ENCODE results near the gene DCP1B. TPM values are rescaled to one million over a fixed set of nuclear protein-coding genes. Genes with fewer than 3 reads are reported as not detected.
A peak's percentile ranks its signal among the peaks of the same experiment; 100 is the strongest.

Gene DCP1B
- total and polyA plus RNA-seq, 12 donors = 12.4 to 47.9 (median 28.5) TPM

GRCh38 chr12:1907652-1908611 lies 96.3 kb downstream of the DCP1B start:
- Histone ChIP-seq H3K36me3 (replicated peaks in 1 of 2) (no peaks in the 10 kb centered on the region), H3K27me3 (no peaks in the 10 kb centered on the region), H3K9me3 (replicated peaks in 1 of 3) (peaks cover 0 to 7% (median 0%) of the 10 kb centered on the region in 3 donors), H3K27ac (no peak overlapping the region), H3K4me3 (peak overlapping the region in 1 of 4 donors; percentile 6), H3K4me1 (replicated peaks in 1 of 2) (peaks cover 5% of the 10 kb centered on the region in 2 donors)
- intact Hi-C loops (cut with DNase I) = no loop called here
- DNase-seq = peak in 3 of 7 donors; percentile 9 to 40 (median 11)
- WGBS, 4 donors = 22 to 41% (median 24%) methylated on average over 51 to 67 of the region's 67 CpGs
- TF ChIP-seq CTCF (IDR thresholded peaks at IDR 0.05) (no peak), POLR2A (IDR thresholded peaks at IDR 0.05) (no peak)

- no peaks in the 10 kb centered on the region for H3K36me3 ChIP-seq (replicated peaks in 1 of 2)
- TF ChIP-seq CTCF (IDR thresholded peaks at IDR 0.05) = no peak
- TF ChIP-seq POLR2A (IDR thresholded peaks at IDR 0.05) = no peak
- H3K27me3 ChIP-seq = no peaks in the 10 kb centered on the region
- peak in 1 of 7 donors; percentile 6 for DNase-seq
- peaks cover 0 to 7% (median 0%) of the 10 kb centered on the region in 3 donors for H3K9me3 ChIP-seq (replicated peaks in 1 of 3)
- WGBS, 4 donors = 46 to 53% (median 50%) methylated on average over 3 of the region's 3 CpGs
- H3K27ac ChIP-seq = no peak overlapping the region
- H3K4me1 ChIP-seq (replicated peaks in 1 of 2) = peaks cover 5% of the 10 kb centered on the region in 2 donors
- H3K4me3 ChIP-seq = no peak overlapping the region
- intact Hi-C loops (cut with DNase I) = no loop called here
Measured at GRCh38 chr12:1906579-1906978, 97.7 kb downstream of the DCP1B start.

- Histone ChIP-seq H3K4me3 (no peak overlapping the region), H3K9me3 (replicated peaks in 1 of 3) (peaks cover 0 to 7% (median 0%) of the 10 kb centered on the region in 3 donors), H3K27ac (no peak overlapping the region), H3K36me3 (replicated peaks in 1 of 2) (no peaks in the 10 kb centered on the region), H3K4me1 (replicated peaks in 1 of 2) (peaks cover 5% of the 10 kb centered on the region in 2 donors), H3K27me3 (no peaks in the 10 kb centered on the region)
- TF ChIP-seq POLR2A (IDR thresholded peaks at IDR 0.05) = no peak
- no peak for DNase-seq
- intact Hi-C loops (cut with DNase I) = no loop called here
Measured at GRCh38 chr12:1904875-1905274, 99.4 kb downstream of the DCP1B start.

GRCh38 chr12:1896964-1897363 lies 107.3 kb downstream of the DCP1B start:
- TF ChIP-seq CTCF (IDR thresholded peaks at IDR 0.05) (no peak), POLR2A (IDR thresholded peaks at IDR 0.05) (no peak)
- peak in 1 of 7 donors; percentile 17 for DNase-seq
- H3K27ac ChIP-seq = no peak overlapping the region
- intact Hi-C loops (cut with DNase I) = no loop called here
- H3K4me1 ChIP-seq (replicated peaks in 1 of 2) = no peaks in the 10 kb centered on the region
- peaks cover 0 to 5% (median 2%) of the 10 kb centered on the region in 3 donors for H3K9me3 ChIP-seq (replicated peaks in 1 of 3)
- H3K27me3 ChIP-seq = peaks cover 3% of the 10 kb centered on the region
- no peak overlapping the region for H3K4me3 ChIP-seq
- 77 to 79% (median 78%) methylated on average over 5 of the region's 5 CpGs for WGBS, 4 donors
- H3K36me3 ChIP-seq (replicated peaks in 1 of 2) = no peaks in the 10 kb centered on the region

Other genes with a start within 250 kb of the DCP1B start
- under 1 TPM in 1 of 9 donors, not detected in 8; 0.06 TPM for gene LRTM2, start 183.9 kb downstream of the DCP1B start, total RNA-seq
- not detected for gene LRTM2, start 183.9 kb downstream of the DCP1B start, polyA plus RNA-seq
- gene CACNA2D4, start 85.8 kb downstream of the DCP1B start, total RNA-seq = 1 to 10 TPM in 7 of 9 donors, under 1 TPM in 2; 0.54 to 9.1 (median 3.1) TPM
- gene CACNA2D4, start 85.8 kb downstream of the DCP1B start, polyA plus RNA-seq = 1 to 10 TPM; 1.4 to 4.4 (median 3.1) TPM
- gene CACNA1C, start 48.5 kb upstream of the DCP1B start, total RNA-seq = 1 to 10 TPM; 1.4 to 5.8 (median 3.6) TPM
- 1 to 10 TPM; 2.0 to 5.4 (median 2.4) TPM for gene CACNA1C, start 48.5 kb upstream of the DCP1B start, polyA plus RNA-seq